Thyroid gland (tissue), 4 donors: ENCODE results near the gene C11orf16. TPM values are rescaled to one million over a fixed set of nuclear protein-coding genes. Genes with fewer than 3 reads are reported as not detected.
"Not testable (repeated sequence)": the region's sequence is repeated elsewhere in the genome, so short reads cannot be mapped to it uniquely, and the experiment has no call there.

Experiments used
- DNase-seq, 2 donors: peaks; one replicate each; pipeline ENCODE4 v3.0.0-alpha.2; 2019
- H3K27ac ChIP-seq, 3 donors: fragments of 200-600 bp; sonication (generic); 1 replicate in 2 of 3; 2 replicates in 1 of 3; pipeline ENCODE4 v1.5.1; 2016 to 2019; ENCODE audit warnings: mild to moderate bottlenecking in 1 of 3, moderate library complexity in 1 of 3
- H3K27me3 ChIP-seq: fragments of 200-600 bp; sonication (generic); one replicate; pipeline ENCODE4 v1.5.1; 2019
- H3K36me3 ChIP-seq, 2 donors: fragments of 200-600 bp; sonication (generic); one replicate each; pipeline ENCODE4 v1.5.1; 2016 to 2019
- H3K4me1 ChIP-seq, 2 donors: fragments of 200-600 bp; sonication (generic); one replicate each; pipeline ENCODE4 v1.5.1; 2017 to 2019
- H3K4me3 ChIP-seq, 3 donors: fragments of 200-600 bp; sonication (generic); replicated peaks in 1 of 3; 1 replicate in 2 of 3; 2 replicates in 1 of 3; pipeline ENCODE4 v1.5.1; 2016; ENCODE audit warnings: mild to moderate bottlenecking in 1 of 3
- H3K9me3 ChIP-seq: fragments of 200-600 bp; sonication (generic); one replicate; pipeline ENCODE4 v1.5.1; 2017
- CTCF ChIP-seq, 6 experiments: fragments of 200-600 bp in 3 of 6; fragments of 450-650 bp in 3 of 6; sonication (generic) in 3 of 6; IDR thresholded peaks; one replicate each; pipeline ENCODE4 v1.5.1; 2016 to 2019; ENCODE audit warnings: antibody characterized with exemption in 6 of 6, mild to moderate bottlenecking in 2 of 6, inconsistent platforms in 1 of 6, moderate library complexity in 1 of 6
- POLR2A ChIP-seq, 2 donors: fragments of 450-650 bp; IDR thresholded peaks; one replicate each; pipeline ENCODE4 v1.6.1; 2017; ENCODE audit warnings: antibody characterized with exemption in 2 of 2, mild to moderate bottlenecking in 2 of 2, moderate library complexity in 1 of 2
- WGBS, 2 donors: methylation state at CpG; one replicate each; pipeline ENCODE4 v1.1.5; 2017; 5-methylcytosine and 5-hydroxymethylcytosine counted together
- intact Hi-C: fragments of 100-400 bp; cut with DNase I; formaldehyde crosslinking; loops from one replicate; pipeline ENCODE4 v1.15.1; 2023
- total RNA-seq, 4 donors: library from RNA; depleted of rRNA; stranded (reverse); fragments of >200 nt; gene quantifications; one replicate each; pipeline ENCODE4 v1.2.3, GENCODE V29; 2016

C11orf16 gene
- total RNA-seq, 4 donors from 2014 or later, result not detected

GRCh38 chr11:8907116-8907515 lies 25.6 kb downstream of the C11orf16 start:
- TF ChIP-seq CTCF (IDR thresholded peaks at IDR 0.05) (no peak), POLR2A (IDR thresholded peaks at IDR 0.05) (no peak)
- Histone ChIP-seq H3K36me3 (no peaks in the 10 kb centered on the region), H3K27me3 (no peaks in the 10 kb centered on the region), H3K27ac (no peak overlapping the region), H3K4me3 (no peak overlapping the region), H3K4me1 (peaks cover under 1 to 4% of the 10 kb centered on the region in 2 donors), H3K9me3 (no peaks in the 10 kb centered on the region)
- 84 to 88% methylated on average over 1 of the region's 1 CpG for WGBS, 2 donors
- intact Hi-C loops, result no loop called here
- DNase-seq, result no peak

GRCh38 chr11:8905528-8906165 lies 27.1 kb downstream of the C11orf16 start:
- intact Hi-C loops, result no loop called here
- Histone ChIP-seq H3K4me3 (no peak overlapping the region), H3K27ac (no peak overlapping the region), H3K4me1 (peaks cover 0 to 4% of the 10 kb centered on the region in 2 donors), H3K27me3 (no peaks in the 10 kb centered on the region), H3K9me3 (no peaks in the 10 kb centered on the region), H3K36me3 (no peaks in the 10 kb centered on the region)
- TF ChIP-seq POLR2A (IDR thresholded peaks at IDR 0.05), result no peak
- WGBS, 2 donors, result 76 to 85% methylated on average over 5 of the region's 5 CpGs
- no peak for DNase-seq

DNA sequence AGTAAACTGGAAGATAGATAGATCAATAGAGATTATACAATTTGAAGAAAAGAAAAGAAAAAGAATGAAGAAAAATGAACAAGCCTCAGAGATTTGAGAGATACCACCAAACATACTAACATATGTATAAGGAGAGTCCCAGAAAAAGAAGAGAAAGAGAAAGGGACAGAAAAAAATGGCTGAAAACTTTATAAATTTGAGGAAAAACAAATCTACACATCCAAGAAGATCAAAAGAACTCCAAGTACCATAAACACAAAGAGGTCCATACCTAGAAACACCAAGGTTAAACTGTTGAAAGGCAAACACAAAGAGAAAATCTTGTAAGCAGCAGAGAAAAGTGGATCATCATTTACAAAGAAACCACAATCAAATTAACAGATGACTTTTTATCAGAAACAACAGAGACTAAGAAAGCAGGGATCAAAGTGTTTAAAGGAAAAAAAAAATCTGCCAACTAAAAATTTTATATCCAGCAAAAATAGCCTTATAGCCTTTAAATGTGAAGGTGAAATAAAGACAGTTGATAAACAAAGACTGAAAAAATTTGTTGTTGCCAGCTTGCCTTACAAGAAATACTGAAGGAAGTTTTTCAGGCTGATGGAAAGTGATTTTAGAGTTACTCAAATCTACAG lies 33.5 kb downstream of the C11orf16 start:
- H3K9me3 ChIP-seq, result no peaks in the 10 kb centered on the region
- TF ChIP-seq POLR2A (IDR thresholded peaks at IDR 0.05), result no peak
- no peak for TF ChIP-seq CTCF (IDR thresholded peaks at IDR 0.05)
- no peak overlapping the region for H3K27ac ChIP-seq
- no peaks in the 10 kb centered on the region for H3K27me3 ChIP-seq
- intact Hi-C loops, result no loop called here
- H3K4me1 ChIP-seq, result no peaks in the 10 kb centered on the region
- DNase-seq, result no peak
- H3K36me3 ChIP-seq, result no peaks in the 10 kb centered on the region
- H3K4me3 ChIP-seq, result no peak overlapping the region

DNA sequence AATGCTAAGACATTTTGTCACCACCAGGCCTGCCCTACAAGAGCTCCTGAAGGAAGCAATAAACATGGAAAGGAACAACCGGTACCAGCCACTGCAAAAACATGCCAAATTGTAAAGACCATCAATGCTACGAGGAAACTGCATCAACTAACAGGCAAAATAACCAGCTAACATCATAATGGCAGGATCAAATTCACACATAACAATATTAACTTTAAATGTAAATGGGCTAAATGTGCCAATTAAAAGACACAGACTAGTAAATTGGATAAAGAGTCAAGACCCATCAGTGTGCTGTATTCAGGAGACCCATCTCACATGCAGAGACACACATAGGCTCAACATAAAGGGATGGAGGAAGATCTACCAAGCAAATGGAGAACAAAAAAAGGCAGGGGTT lies 41.6 kb downstream of the C11orf16 start:
- WGBS, 2 donors, result 94 to 97% methylated on average over 2 of the region's 2 CpGs

GRCh38 chr11:8886322-8886721 lies 46.4 kb downstream of the C11orf16 start:
- Histone ChIP-seq H3K27ac (no peak overlapping the region), H3K36me3 (no peaks in the 10 kb centered on the region), H3K4me3 (no peak overlapping the region), H3K9me3 (no peaks in the 10 kb centered on the region), H3K4me1 (no peaks in the 10 kb centered on the region), H3K27me3 (no peaks in the 10 kb centered on the region)
- 71 to 74% methylated on average over 2 of the region's 2 CpGs for WGBS, 2 donors
- intact Hi-C loops, result no loop called here
- DNase-seq, result no peak
- TF ChIP-seq CTCF (IDR thresholded peaks at IDR 0.05), result no peak
- TF ChIP-seq POLR2A (IDR thresholded peaks at IDR 0.05), result no peak

More for the DNA sequence above, 41.6 kb downstream of the C11orf16 start:
- intact Hi-C loops, H3K27ac ChIP-seq, H3K4me3 ChIP-seq, H3K9me3 ChIP-seq, H3K4me1 ChIP-seq, H3K36me3 ChIP-seq, H3K27me3 ChIP-seq, DNase-seq: not testable (repeated sequence)

- H3K36me3 ChIP-seq, result not testable (repeated sequence)
These were observed 51.2 kb downstream of the C11orf16 start for GRCh38 chr11:8881585-8881984.

More at GRCh38 chr11:8881585-8881984, 51.2 kb downstream of the C11orf16 start:
- H3K9me3 ChIP-seq, intact Hi-C loops, H3K27ac ChIP-seq, H3K4me3 ChIP-seq, H3K4me1 ChIP-seq, H3K27me3 ChIP-seq, DNase-seq: not testable (repeated sequence)
- 76 to 80% methylated on average over 7 of the region's 7 CpGs for WGBS, 2 donors
